ENCODE data around the gene SLC9A9.

DNA sequence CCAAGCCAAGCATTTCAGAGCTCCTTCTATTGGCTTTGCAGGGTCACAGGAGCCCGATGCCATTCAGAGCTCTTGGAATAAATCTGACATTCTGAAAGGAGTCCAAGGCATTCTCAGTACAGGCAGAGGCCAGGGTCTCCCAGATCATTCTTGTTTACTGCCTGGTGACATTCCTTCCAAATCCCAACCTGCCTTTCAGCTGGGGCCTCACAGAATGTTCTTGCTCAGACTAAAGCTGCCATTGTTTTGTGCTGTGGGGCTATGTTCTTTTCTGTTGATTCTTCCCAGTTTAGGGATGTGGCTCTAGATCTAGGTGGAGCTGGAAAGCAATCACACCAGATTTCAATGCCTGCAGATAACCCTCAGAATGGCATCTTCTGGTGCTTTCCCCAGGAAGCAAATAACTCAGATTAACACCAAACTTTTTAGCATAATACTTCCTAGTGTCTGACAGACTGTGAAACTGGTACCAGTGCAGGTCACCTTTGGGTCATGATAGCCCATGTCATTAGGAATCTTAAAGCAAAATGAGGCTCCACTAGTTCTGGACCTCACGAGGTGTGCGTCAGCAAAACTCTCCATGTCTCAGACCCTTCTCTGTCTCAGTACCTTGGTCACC lies 561.8 kb downstream of the SLC9A9 start:
- TF ChIP-seq, protein P1, sequence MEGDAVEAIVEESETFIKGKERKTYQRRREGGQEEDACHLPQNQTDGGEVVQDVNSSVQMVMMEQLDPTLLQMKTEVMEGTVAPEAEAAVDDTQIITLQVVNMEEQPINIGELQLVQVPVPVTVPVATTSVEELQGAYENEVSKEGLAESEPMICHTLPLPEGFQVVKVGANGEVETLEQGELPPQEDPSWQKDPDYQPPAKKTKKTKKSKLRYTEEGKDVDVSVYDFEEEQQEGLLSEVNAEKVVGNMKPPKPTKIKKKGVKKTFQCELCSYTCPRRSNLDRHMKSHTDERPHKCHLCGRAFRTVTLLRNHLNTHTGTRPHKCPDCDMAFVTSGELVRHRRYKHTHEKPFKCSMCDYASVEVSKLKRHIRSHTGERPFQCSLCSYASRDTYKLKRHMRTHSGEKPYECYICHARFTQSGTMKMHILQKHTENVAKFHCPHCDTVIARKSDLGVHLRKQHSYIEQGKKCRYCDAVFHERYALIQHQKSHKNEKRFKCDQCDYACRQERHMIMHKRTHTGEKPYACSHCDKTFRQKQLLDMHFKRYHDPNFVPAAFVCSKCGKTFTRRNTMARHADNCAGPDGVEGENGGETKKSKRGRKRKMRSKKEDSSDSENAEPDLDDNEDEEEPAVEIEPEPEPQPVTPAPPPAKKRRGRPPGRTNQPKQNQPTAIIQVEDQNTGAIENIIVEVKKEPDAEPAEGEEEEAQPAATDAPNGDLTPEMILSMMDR (IDR thresholded peaks at IDR 0.05; ENCODE audit: control extremely low read depth in 1 of 3, insufficient read depth in 1 of 3, low read depth in 1 of 3, low read length in 3 of 3): no peak
- TF ChIP-seq SIN3A (conservative IDR thresholded peaks at IDR 0.05 in 1 of 2, IDR thresholded peaks at IDR 0.05 in 1 of 2; ENCODE audit: low read depth in 1 of 2, low read length in 2 of 2) (no peak), EP300 (IDR thresholded peaks at IDR 0.05; ENCODE audit: borderline replicate concordance in 1 of 2, low read depth in 2 of 2, low read length in 2 of 2) (no peak), CEBPB (IDR thresholded peaks at IDR 0.05; ENCODE audit: low read depth, low read length) (no peak), BACH1 (IDR thresholded peaks at IDR 0.05; ENCODE audit: low read length) (no peak), POLR2A (IDR thresholded peaks at IDR 0.05; ENCODE audit: control extremely low read depth in 1 of 2, low read depth in 2 of 2, low read length in 2 of 2) (no peak), HDAC6 (IDR thresholded peaks at IDR 0.05; ENCODE audit: low read depth, low read length) (no peak), RAD21 (IDR thresholded peaks at IDR 0.05 in 1 of 2, conservative IDR thresholded peaks at IDR 0.05 in 1 of 2; ENCODE audit: low read depth in 2 of 2, low read length in 2 of 2) (no peak), TAF7 (optimal IDR thresholded peaks at IDR 0.05; ENCODE audit: borderline replicate concordance, low read depth, low read length) (no peak), CREB1 (IDR thresholded peaks at IDR 0.05) (no peak), EZH2 (IDR thresholded peaks at IDR 0.05; ENCODE audit: low read depth, low read length, severe bottlenecking) (no peak), JUND (IDR thresholded peaks at IDR 0.05; ENCODE audit: low read length) (no peak)
- TF ChIP-seq, protein P2, sequence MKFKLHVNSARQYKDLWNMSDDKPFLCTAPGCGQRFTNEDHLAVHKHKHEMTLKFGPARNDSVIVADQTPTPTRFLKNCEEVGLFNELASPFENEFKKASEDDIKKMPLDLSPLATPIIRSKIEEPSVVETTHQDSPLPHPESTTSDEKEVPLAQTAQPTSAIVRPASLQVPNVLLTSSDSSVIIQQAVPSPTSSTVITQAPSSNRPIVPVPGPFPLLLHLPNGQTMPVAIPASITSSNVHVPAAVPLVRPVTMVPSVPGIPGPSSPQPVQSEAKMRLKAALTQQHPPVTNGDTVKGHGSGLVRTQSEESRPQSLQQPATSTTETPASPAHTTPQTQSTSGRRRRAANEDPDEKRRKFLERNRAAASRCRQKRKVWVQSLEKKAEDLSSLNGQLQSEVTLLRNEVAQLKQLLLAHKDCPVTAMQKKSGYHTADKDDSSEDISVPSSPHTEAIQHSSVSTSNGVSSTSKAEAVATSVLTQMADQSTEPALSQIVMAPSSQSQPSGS (IDR thresholded peaks at IDR 0.05; ENCODE audit: low read length): no peak
- TF ChIP-seq, protein P3, sequence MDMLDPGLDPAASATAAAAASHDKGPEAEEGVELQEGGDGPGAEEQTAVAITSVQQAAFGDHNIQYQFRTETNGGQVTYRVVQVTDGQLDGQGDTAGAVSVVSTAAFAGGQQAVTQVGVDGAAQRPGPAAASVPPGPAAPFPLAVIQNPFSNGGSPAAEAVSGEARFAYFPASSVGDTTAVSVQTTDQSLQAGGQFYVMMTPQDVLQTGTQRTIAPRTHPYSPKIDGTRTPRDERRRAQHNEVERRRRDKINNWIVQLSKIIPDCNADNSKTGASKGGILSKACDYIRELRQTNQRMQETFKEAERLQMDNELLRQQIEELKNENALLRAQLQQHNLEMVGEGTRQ (IDR thresholded peaks at IDR 0.05; ENCODE audit: low read length): no peak
